ENCODE results near the gene NTSR2.

- TF ChIP-seq CTCF (IDR thresholded peaks at IDR 0.05; ENCODE audit: insufficient read depth, low read depth, low read length), result no peak
- TF ChIP-seq EZH2 (IDR thresholded peaks at IDR 0.05; ENCODE audit: insufficient read depth, low read length), result no peak
Observed at GRCh38 chr2:11640132-11640531, 29.9 kb downstream of the NTSR2 start.
